ENCODE measurements around the gene NELFA.

The NELFA gene

DNA sequence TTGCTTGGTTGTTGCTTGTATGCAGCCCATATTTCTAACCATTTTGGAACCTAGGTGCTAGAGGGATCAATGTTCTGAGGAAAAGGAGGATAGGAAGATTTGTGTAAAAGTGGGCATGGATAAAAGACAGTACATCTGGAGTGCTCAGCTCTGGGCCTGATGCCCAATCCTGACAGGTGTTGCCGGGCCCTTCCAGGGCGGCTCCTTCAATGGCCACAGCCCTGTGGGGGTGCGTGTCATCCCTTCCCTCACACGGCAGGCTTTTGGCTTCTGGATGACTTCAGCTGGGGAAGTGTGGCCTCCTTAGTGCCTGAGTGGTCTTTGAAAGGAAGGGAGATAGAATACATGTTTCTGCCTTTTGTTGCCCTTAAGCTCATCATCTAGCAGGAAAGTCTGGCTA is 47.2 kb downstream of the NELFA start:
- no peak for DNase-seq

GRCh38 chr4:1961038-1961437 is 47.7 kb downstream of the NELFA start:
- DNase-seq = no peak

- no peak for DNase-seq
Measured at GRCh38 chr4:1960170-1960825, 48.5 kb downstream of the NELFA start.

GRCh38 chr4:1959104-1959384 is 49.7 kb downstream of the NELFA start:
- no peak for DNase-seq

GRCh38 chr4:1958276-1959103 is 50.3 kb downstream of the NELFA start:
- no peak for DNase-seq

- no peak for DNase-seq
Measured at GRCh38 chr4:1956631-1957030, 52.1 kb downstream of the NELFA start.

- DNase-seq = no peak
Measured at GRCh38 chr4:1953335-1953734, 55.4 kb downstream of the NELFA start.

DNA sequence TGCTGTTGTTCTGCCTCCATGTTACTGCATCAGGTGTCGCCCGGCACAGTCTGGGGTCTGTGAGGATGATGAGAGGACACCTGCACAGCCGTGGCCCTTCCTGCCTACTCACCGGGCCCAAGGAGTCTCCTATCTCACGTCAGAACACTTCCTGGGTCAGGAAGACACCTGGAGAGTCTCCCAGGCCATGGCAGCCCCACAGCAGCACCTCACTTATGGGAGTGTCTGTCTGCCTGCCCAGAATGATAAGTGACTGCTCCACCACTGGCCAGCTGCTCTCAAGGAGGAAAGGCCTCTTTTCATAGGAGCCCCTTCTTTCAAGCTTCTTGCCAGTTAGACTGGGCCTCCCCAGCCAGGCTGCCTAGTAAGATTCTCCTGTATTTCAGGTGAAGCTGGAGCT is 56.1 kb downstream of the NELFA start:
- DNase-seq = peak; percentile 26

GRCh38 chr4:1952058-1952700 is 56.6 kb downstream of the NELFA start:
- DNase-seq = no peak

DNA sequence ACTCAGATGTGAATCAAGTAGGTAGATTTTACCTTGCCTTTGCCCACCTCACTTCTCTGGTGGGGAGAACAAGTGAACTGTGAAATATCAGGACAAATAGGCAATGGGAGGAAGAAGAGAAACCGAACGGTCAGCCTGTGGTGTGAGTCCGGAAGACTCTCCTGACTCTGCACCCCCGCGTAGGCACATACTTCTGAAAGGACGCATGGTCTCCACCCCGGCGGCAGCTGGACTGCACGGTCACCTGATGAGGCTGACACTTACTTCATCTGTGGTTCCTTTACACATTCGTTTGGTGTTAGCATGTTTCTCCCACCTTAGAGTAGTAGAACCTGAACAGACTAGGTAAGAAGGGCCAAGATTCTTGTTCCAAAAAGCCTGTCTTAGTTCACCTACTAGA is 58.4 kb downstream of the NELFA start:
- DNase-seq = no peak

- no peak for DNase-seq
Measured at GRCh38 chr4:1948892-1949436, 59.8 kb downstream of the NELFA start.

- DNase-seq = no peak
Measured at GRCh38 chr4:1948232-1948631, 60.5 kb downstream of the NELFA start.

DNA sequence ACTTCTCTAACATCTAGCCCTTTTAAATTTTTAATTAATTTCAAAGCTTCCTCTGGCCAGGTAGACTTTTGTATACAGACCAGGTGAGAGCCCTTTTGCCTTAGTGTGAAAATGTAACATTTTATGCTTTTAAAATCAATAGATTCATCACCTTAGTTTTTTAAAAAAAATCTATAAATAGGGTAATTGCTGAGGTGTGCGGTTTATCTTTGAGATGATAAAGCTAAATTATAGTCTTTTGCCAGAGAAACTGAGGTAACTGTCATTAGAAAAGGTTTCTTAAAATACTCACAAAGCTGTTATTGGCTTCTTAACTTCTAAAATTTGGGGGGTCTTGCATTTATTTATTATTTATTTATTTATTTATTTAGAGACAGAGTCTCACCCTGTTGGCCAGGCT is 62.9 kb downstream of the NELFA start:
- no peak for DNase-seq

DNA sequence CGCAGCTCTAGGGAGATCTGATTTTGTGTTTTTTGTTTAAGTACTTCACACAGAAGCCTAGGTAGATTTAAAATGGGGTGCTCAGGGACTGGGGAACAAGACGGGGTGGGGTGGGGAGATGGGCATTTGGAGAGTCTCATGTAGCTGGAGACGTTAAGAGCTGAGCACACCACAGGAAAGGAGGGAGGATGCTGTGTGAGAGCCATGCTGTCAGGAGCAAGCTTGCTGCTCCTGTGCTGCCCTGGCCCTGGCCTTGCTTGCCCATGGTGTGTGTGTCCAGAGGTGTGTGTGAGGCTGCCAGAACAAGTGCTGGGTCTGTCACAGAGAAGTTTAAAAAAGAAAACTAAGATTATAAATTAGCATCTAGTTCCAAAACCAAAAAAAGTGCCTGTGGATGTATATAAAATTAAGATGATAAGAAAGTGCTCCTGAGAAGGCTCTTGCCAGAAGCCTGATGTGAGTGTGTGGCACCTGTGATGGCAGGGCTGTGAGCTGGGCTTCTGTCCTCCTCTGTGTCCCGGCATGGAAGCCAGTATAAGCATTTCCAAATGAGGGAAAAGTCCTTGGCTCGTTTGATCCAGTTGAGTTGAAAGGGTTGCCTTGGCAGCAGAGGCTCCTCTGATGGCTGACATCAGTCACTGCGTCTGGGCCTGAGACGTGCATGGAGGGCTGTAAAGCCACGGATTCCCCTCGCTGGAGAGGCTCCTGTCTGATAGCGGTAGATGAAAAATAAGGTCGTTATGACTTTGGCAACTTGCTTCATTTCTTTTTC is 63.5 kb downstream of the NELFA start:
- DNase-seq = no peak

DNA sequence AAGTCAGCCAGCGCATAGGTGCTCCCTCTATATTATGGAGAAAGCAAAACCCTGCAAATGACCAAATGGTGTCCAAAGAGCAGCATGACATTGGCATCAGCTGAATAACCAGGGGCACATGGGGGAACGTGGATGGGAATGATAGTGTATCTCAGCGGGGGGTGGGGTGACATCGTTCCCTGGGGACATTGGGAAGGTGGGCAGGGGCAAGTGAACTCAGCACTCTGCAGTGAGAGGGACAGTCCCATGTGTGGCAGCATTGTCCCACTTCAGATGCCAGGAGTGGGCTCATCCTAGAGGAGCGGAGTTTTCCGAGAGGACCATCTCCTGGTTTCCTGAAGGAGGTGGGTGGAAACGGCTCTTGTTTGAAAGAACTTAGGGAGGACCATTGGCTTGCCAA is 64.8 kb downstream of the NELFA start:
- DNase-seq = no peak

DNA sequence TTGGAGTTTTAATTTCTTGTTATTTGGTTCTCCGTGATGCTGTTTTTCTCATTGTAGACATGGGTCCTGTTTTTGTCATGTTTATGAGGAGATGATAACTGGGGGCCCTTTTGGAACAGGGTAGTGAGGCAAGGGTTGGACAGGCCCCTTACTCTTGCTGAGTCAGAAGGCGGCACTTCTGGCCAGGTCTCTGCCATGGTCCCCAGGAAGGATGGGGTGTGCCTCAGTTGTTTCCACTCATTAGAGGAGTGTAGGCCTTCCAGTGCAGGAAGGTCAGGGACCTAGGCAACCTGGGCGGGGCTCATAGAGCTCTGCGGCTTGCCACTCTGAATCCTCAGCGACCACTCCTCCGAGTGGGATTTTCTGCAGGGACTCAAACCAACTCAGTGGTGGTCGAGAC is 68.2 kb downstream of the NELFA start:
- DNase-seq = no peak

DNA sequence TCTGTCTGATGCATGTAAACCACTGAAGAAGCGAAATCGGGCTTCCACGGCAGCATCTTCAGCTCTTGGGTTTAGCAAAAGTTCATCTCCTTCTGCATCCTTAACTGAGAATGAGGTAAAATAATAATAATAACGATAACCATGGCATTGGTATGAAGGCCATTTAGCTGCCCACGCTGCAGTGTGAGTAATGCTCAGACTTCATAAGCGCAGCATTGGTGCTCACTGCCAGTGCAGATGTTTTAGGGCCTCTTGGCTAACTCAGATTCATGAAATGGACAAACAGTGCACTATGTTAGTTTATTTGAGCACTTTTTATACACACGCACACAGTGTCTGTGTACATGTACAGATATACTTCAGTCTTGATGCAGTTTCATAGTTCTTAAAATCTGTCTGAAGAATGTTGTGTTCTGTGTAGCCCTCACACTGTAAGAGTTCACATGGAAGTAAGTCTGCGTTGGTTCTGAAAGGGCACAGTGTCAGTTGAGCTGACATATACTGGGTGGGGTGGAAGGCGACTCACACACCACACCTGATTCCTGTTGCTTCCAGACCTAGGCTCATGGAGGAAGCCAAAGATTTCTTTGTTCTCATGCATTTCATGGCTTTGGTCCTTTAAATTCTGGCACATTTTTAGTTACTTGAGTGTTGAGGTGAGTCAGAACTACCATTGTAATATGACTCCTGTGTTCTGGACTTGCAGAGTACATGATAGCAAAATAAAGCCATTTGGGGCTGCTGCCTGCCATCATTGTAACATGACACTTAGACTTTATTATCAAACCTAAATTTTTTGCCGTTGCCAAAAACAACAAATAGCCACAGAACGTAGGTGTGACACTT is 68.9 kb downstream of the NELFA start:
- DNase-seq = no peak

- no peak for DNase-seq
Measured at GRCh38 chr4:1938027-1938426, 70.7 kb downstream of the NELFA start.

DNA sequence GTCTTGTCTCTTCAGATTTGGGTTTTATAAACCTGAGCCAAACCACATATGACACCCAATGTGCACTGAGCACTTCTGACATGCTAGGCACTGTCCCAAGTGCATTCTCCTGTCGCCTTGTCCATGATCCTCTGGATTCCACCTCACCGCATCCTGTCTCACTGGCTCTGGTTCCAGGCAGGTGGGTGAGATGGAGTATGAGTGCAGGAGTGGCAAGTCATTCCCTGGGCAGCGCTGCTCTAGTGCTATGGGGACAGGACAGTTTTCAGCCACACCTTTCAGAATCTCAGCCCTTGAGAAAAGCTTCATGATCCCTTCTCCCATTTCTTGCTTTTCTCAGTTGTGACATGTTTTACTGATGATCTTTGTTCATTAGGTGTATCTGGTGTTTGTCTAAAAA is 71.2 kb downstream of the NELFA start:
- no peak for DNase-seq

GRCh38 chr4:1933700-1934099 is 75.1 kb downstream of the NELFA start:
- DNase-seq = no peak

DNA sequence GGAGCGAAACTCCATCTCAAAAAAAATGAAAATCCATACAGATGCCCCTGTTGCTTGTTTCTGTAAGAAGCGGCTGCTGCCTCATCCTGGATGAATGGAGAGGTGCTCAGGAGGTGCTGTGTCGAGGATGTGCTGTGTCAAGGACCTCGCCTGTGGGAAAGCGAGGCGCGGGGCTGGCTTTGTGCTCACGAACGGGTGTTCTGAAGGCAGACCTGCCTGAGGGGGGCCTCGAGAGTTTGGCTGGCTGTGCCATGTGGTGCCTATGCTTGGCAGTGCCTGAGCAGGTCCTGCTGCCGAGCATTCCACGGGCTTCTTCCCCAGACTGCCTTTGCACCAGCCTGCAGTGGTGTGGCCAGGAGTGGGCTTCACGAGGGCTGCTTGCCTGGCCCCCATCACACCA is 76.0 kb downstream of the NELFA start:
- no peak for DNase-seq

Measured in hematopoietic multipotent progenitor cell treated with erythropoietin and hydrocortisone succinate and interleukin-3 and kit ligand, for 6 days (in vitro differentiated cells).